ENCODE measurements around the gene FHIT.

GRCh38 chr3:61068084-61068483, 183.2 kb downstream of the FHIT start:
- no peak for TF ChIP-seq CTCF (IDR thresholded peaks at IDR 0.05)
- no peak for TF ChIP-seq POLR2A (IDR thresholded peaks at IDR 0.05)
